Middle frontal gyrus (tissue), 1 donor: ENCODE measurements around the gene NRP2.

ENCODE experiments used
- DNase-seq: peaks from one replicate; pipeline ENCODE4 v3.0.0-alpha.2; 2015; ENCODE audit warnings: low spot score; ENCODE audit errors: extremely low spot score

The NRP2 gene

DNA sequence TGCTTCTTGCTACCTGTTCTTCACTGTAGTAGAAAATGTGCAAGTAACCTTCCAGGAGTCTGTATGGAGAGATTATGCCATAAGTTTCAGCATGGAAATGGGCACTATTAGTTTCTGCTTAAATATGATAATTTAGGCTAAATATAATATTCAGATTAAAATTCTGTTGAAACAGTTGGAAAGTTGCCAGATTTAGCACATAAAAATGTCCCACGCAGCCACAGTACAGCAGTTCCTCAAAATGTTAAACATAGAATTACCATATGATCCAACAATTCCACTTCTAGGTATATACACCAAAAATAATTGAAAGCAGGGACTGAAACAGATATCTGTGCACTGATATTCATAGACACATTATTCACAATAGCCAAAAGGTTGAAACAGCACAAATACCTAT is 121.2 kb downstream of the NRP2 start:
- no peak for DNase-seq

DNA sequence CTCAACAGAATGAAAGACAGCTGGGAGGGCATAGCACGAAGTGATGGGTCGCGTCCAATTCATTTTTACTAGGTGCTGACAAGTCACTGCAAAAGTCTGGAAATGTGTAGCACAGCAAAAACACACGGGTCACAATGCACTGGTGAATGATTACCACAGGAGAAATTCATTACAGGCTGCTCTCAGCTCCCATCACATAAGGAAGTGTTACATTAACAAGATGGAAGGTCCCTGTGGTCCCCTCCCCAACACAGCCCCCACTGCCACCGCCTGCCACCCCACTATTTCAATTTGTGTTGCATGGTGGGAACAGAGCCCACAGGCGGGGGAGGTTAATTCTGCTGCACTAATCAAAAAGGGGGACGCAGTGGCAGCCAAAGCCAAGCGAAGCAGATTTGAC is 122.8 kb downstream of the NRP2 start:
- DNase-seq = no peak

GRCh38 chr2:205806143-205806905 is 124.0 kb downstream of the NRP2 start:
- no peak for DNase-seq

GRCh38 chr2:205807229-205807628 is 124.9 kb downstream of the NRP2 start:
- DNase-seq = no peak

- no peak for DNase-seq
Observed at GRCh38 chr2:205807758-205808157, 125.5 kb downstream of the NRP2 start.

GRCh38 chr2:205808486-205809121 is 126.3 kb downstream of the NRP2 start:
- DNase-seq = no peak

- no peak for DNase-seq
Observed at GRCh38 chr2:205811387-205811786, 129.1 kb downstream of the NRP2 start.

DNA sequence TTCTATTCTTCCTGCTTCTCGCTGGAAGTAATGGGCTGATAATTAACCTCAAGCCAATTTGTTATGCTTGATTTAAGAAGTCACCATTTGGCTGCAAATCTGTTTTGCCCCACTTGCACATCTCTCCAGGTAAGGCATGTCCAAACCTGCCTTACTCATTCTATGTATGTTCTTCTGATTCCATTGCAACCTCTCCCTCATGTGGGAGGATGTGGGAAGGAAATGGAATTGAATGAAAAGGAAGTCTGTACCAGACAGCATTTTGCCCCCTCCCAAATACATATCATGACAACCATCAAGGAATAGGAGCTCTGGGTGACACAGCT is 131.7 kb downstream of the NRP2 start:
- DNase-seq = no peak

DNA sequence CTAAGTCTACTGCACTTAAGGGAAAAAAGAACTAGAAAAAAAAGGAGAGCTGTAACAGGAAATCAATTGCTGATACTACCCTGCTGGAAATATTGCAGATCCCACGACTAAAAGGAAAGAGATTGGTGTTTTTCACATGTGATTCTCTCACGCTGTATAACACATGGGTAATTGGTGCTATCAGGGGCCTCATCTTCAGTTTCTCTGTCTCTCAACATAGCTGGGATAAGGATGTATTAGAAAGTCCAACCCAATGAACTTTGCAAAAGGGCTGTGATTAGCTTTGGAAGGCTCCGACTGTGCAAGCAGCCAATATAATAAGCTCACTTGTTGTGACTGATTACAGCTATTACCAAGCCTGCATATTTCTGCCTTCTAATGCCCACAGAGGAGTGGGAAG is 133.4 kb downstream of the NRP2 start:
- no peak for DNase-seq

- no peak for DNase-seq
Observed at GRCh38 chr2:205816268-205816667, 134.0 kb downstream of the NRP2 start.

GRCh38 chr2:205822579-205822978 is 140.3 kb downstream of the NRP2 start:
- DNase-seq = no peak

DNA sequence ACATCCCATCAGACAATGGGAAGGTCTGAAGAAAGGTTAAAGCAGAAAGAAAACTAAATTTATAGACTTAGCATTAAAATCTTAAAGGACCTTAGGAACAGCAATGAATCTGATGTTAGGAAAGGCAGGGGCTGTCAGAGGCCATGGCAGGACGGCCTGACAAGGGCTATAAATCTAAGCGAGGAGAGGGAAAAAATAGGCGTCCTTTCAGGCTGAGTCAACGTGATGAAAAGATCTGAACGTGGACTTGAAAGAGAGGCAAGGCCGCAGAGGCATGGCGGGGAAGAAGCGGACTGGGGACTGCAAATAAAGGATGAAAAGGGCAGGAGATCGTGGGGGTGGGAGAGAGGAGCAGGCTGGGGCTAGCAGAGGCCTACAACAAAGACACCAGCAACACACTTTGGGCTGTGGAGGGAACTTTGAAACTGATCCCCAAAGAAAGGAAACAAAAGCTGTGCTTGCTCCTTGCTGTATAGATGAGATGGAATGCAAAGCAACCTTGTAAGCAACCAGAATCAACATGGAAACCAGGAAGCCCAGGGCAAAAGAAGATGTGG is 145.6 kb downstream of the NRP2 start:
- DNase-seq = no peak

DNA sequence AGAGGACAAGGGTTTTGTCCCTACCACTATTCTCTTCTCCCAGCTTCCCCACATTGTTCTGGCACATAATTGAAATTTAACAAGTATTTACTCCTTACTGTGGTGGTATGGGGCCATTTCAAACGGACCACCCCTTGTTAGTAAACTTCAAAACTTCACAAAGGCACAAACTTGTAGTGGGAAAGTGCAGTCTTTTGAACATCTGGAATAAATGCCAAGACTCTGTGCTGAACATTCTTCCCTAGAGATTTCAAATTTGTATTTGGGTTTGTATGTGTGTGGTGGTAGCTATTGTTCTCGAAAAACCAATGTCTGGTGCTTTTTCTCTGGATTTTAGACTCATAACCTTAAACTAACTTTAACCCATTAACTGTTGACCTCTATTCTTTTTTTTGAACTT is 151.6 kb downstream of the NRP2 start:
- no peak for DNase-seq

- no peak for DNase-seq
Observed at GRCh38 chr2:205834796-205835195, 152.5 kb downstream of the NRP2 start.

DNA sequence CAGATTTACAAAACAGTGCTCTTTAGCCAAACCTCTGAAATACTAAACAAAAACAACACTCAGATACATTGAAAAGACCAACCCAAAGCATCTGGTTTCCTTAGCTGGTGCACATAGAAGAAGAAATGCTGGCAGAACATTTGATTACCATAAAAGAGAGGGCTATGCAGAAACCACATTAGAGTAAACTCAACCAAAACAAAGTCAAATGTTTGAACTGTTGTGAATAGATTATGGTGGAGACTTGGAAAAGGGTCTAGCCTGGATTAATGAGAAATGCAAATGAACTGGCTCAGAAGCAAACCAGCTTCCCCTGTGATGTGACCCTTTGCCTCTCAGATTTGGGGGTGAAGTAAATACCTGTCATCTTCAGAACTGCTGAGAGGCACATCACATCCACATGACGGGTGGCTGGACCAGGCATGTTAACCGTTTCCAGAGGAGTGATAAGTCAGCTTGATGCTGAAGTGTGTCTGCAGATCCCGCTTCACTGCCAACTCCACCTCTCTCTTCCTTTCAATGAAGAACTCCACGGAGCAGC is 153.0 kb downstream of the NRP2 start:
- DNase-seq = no peak

- no peak for DNase-seq
Observed at GRCh38 chr2:205835923-205836322, 153.6 kb downstream of the NRP2 start.

DNA sequence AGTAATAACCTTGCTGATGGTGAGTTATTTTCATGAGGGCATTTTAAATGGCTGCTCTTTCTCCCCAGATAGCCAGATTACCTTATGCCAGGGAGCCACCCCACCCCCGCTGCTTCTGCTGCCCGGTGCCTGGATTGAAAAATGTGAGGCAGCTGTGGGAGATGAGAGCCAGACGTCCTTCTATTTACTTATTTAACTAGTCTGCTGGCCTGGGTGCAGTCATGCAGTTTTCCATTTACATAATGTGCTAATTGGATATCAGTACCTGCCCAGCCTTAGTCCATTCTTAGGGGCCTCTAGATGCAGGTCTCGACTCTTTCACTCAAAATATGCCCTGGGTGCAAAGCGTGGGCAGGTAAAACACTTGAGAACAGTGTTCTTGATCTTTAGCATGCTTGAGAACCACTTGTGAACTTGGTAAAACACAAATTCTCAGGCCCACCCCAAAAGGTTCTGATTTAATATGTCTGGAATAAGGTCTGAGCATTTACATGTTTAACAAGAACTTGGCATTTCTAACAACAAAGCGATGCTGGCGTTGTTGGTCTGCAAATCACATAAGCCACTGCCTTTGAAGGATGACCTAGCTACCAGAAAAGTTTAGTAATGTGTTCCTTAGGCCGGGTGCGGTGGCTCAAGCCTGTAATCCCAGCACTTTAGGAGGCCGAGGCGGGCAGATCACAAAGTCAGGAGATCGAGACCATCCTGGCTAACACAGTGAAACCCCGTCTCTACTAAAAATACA is 154.3 kb downstream of the NRP2 start:
- DNase-seq = no peak

- DNase-seq = no peak
Observed at GRCh38 chr2:205837663-205838062, 155.4 kb downstream of the NRP2 start.

GRCh38 chr2:205845446-205845845 is 163.1 kb downstream of the NRP2 start:
- DNase-seq = no peak
